ENCODE results near the gene TMCO2. TPM values are rescaled to one million over a fixed set of nuclear protein-coding genes. Genes with fewer than 3 reads are reported as not detected.

Gene TMCO2
- total RNA-seq, 1 donor from 2014 or later: not detected

GRCh38 chr1:40257688-40258444 lies 10.1 kb downstream of the TMCO2 start, which contains the start of gene ZMPSTE24:
ZMPSTE24 (plus strand) TSS chr1:40258236; CDS start chr1:40258272, 36 bp downstream.
- peak; percentile 96 for DNase-seq

DNA sequence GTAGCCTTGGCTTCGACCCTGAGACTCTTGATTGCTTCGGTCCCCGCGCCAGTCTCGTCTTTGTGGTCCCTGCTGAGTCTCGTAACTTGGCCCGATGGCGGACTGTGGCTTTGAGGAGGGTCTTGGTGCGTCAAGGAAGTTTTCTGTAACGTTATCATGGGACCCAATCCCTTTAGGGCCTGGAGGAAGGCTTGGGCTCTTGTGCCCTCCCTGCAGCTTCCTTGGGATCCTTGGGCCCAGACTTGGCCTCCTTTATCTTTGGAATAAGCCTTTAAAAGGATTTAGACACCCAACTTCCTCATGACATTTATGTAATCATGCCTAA lies 10.7 kb downstream of the TMCO2 start:
- no peak for DNase-seq

- no peak for DNase-seq
These were observed 16.6 kb downstream of the TMCO2 start for GRCh38 chr1:40264354-40264781.

DNA sequence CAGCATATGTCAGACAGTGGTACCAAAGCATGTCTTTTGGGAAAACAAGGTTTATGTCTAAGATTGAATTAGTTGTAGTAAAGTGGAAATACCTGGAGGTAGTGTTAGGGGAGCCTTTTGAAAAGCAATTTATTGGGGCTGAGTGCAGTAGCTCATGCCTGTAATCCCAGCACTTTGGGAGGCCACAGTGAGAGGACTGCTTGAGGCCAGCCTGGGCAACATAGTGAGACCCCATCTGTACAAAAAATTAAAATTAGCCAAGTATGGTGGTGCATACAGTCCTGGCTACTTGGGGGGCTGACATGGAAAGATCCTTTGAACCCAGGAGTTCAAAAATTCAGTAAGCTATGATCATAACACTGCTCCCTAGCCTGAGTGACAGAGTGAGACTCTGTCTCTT lies 17.6 kb downstream of the TMCO2 start:
- no peak for DNase-seq

DNA sequence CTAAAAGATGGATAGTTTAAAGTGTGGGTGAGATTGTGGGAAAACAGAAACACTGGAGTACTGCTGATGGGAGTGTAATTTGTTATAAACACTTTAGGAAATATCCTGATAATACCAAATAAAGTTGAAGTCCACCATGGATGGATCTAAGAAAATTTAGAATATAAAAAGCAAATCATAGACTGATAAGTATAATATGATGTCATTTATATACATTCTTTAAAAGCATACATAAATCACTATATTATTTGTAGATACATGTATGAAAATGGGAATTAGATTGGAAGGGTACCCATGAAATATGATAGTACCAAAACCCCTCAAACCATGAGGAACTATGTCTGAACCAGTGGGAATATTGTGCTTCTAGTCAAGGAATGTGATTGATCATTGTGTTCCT lies 18.2 kb downstream of the TMCO2 start:
- DNase-seq: no peak

GRCh38 chr1:40266786-40267535 lies 19.2 kb downstream of the TMCO2 start:
- DNase-seq: no peak

GRCh38 chr1:40267767-40268187 lies 20.0 kb downstream of the TMCO2 start:
- DNase-seq: no peak

DNA sequence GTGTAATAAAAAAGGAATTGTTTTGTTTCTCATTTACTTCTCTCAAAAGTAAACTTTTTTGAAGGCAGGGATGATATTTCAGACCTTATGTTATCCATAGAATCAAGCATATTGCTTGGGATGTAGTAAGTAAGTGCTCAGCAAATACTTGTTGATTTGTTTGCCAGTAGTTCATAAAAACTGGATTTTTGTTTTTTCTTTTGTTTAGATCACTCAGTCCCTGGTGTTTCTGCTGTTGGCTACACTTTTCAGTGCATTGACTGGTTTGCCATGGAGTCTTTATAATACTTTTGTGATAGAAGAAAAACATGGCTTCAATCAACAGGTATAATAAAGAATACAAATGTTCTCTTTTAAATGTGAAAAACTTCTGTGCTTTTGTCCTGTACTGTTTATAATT lies 20.5 kb downstream of the TMCO2 start:
- DNase-seq: no peak

GRCh38 chr1:40270152-40270834 lies 22.6 kb downstream of the TMCO2 start:
- DNase-seq: no peak

DNA sequence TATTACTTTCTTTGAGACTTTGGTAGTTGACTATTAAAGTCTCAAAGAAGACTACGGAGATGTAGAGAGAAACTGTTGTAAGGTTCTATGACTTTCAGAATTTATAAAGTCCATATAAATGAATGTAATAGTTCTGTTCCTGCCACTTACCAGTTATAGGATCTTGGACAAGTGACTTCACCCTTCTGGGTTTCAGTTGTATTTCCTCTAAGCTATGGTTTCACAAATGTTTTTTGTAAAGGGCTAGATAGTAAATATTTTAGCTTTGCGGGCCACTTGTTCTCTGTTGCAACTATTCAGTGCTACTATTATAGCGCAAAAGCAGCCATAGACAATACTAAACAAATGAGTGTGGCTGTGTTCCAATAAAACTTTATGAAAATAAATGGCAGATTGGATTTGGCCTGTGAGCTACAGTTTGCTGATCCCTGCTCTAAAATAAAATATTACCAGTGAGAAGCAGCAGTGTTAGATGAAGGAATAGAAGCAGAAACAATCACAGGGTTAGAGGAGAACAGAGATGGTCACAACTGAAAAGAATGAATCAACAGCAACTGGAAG lies 25.0 kb downstream of the TMCO2 start:
- no peak for DNase-seq

- DNase-seq: no peak
These were observed 25.9 kb downstream of the TMCO2 start for GRCh38 chr1:40273547-40274166.

DNA sequence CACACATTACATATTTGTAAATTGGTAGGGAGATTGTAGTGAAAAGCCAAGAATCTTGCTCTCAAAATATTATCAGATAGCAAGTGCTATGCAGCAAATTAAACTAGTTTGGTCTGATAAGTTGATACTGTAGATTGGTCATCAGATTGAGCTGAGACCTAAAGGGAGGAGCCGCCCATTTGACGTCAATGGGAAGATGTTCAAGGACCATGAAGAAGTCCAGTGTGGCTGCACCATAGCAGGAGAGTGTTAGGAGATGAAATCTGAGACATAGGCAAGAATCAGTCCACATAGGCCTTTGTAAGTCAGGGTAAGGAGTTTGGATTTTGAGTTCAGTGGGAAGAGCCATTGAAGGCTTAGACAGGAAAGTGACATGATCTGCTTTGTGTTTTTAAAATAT lies 26.6 kb downstream of the TMCO2 start:
- no peak for DNase-seq

- DNase-seq: no peak
These were observed 28.4 kb downstream of the TMCO2 start for GRCh38 chr1:40276122-40276521.

- no peak for DNase-seq
These were observed 34.1 kb downstream of the TMCO2 start for GRCh38 chr1:40281853-40282252.

DNA sequence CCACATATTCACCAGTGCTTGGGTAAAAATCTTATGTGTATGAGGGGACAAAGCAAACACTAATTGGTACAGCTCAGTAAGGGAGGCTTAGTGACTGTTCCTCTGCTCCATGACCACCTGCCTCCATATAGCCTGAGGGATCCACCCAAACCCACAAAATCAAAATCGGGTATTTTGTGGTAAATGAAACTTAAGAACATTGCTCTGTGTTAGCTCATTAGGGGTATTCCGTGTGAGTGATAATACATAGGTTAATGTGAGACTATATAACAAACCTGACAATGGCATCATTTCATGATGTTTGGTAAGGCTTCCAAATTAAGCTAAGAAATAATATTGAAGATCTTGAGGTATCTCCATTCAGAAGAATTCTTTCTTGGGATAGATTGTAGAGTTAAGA lies 43.6 kb downstream of the TMCO2 start:
- no peak for DNase-seq

GRCh38 chr1:40299366-40300248 lies 51.9 kb downstream of the TMCO2 start:
- no peak for DNase-seq

- DNase-seq: no peak
These were observed 52.5 kb downstream of the TMCO2 start for GRCh38 chr1:40300249-40300567.

DNA sequence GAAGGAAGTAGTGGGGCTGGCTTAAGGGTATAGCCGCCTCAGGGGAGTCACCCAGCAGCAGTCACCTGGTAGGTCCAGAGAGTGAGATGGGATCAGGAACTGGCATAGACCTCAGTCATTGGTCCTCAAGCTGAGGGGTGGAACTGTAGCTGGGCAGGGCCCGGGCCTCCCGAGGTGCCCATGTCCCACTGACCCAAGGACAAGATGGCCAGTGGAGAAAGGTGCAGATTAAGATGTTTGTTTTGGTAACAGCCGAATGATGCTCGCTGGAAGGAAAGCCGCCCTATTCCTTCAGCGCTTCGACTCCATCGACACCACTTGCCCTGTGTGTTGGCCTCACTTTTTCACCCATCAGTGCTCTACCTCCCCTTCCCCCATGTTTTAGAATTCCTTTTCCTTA lies 52.9 kb downstream of the TMCO2 start:
- no peak for DNase-seq

DNA sequence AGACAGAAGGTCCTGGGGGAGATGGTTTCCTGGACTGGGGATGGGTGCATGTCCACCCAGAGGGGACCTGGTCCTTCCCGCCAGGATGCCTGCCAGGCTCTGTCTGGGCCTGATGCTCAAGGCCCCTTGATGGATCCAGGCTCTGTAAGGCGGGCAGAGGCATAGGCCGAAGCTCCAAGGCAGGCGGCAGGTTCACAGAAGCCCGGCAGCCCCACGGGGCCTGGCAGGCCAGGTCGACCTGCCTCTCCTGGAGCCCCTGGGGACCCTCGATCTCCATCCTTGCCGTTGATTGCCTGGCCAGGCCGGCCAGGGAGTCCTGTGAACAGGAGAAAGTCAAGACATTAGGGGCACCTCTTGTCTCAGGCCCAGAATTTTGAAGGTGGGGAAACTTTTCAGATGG lies 53.3 kb downstream of the TMCO2 start:
- no peak for DNase-seq

Data from occipital lobe (tissue), 2 donors.